Pancreas (tissue), 10 donors: ENCODE data around the gene MACROD1. TPM values are rescaled to one million over a fixed set of nuclear protein-coding genes. Genes with fewer than 3 reads are reported as not detected.

Experiments
- ATAC-seq, 4 donors: fragments of 200-7000 bp; cut with Tn5 transposase; one replicate each; pipeline versions ENCODE4 v1.8.0 to v1.9.1; 2020; ENCODE audit warnings: mild to moderate bottlenecking in 4 of 4, moderate library complexity in 4 of 4
- DNase-seq, 6 donors: peaks; one replicate each; pipeline ENCODE4 v3.0.0-alpha.2; 2020
- FAIRE-seq: peaks from 2 replicates; lab custom pipeline; 2012; peaks lifted over from hg19 to GRCh38; lab: Jason Lieb, UNC
- H3K27ac ChIP-seq, 4 donors: fragments of 200-600 bp; sonication (generic); 1 replicate in 3 of 4; 2 replicates in 1 of 4; pipeline versions ENCODE4 v1.5.0 to v1.8.0; 2020
- H3K27me3 ChIP-seq, 4 donors: fragments of 200-600 bp; one replicate each; pipeline ENCODE4 v1.8.0; 2021
- H3K36me3 ChIP-seq, 3 donors: fragments of 200-600 bp; sonication (generic) in 1 of 3; one replicate each; pipeline versions ENCODE4 v1.5.0 to v1.8.0; 2020 to 2021
- H3K4me1 ChIP-seq, 3 donors: fragments of 200-600 bp; one replicate each; pipeline ENCODE4 v1.8.0; 2021
- H3K4me3 ChIP-seq, 4 donors: fragments of 200-600 bp; sonication (generic) in 2 of 4; one replicate each; pipeline versions ENCODE4 v1.5.0 to v1.8.0; 2020 to 2021
- H3K9me3 ChIP-seq, 4 donors: fragments of 200-600 bp; one replicate each; pipeline ENCODE4 v1.8.0; 2021
- CTCF ChIP-seq, 4 donors: fragments of 200-600 bp; sonication (generic) in 3 of 4; IDR thresholded peaks; one replicate each; pipeline versions ENCODE4 v1.5.0 to v1.8.0; 2021; ENCODE audit warnings: antibody characterized with exemption in 4 of 4
- WGBS, 2 donors: extraction: QIAGEN DNeasy Blood & Tissue Kit; methylation state at CpG; one replicate each; pipeline ENCODE4 v1.1.7; 2013; 5-methylcytosine and 5-hydroxymethylcytosine counted together
- intact Hi-C, 3 donors: fragments of 100-400 bp; cut with DNase I; formaldehyde crosslinking; loops; one replicate each; pipeline versions ENCODE4 v1.11.1 to v1.14.2; 2022
- polyA plus RNA-seq, 2 donors: library from polyadenylated mRNA; stranded (reverse); fragments of 200-250 nt; gene quantifications; one replicate each; pipeline ENCODE4 v1.2.3, GENCODE V29; 2013
- total RNA-seq, 6 donors: library from RNA; stranded (reverse); fragmentation: NEBNext Ultra II Directional in 4 of 6; extraction: Animal tissue kit (Norgen Biotek cat#: 25700) in 4 of 6; gene quantifications; one replicate each; pipeline versions ENCODE4 v1.2.1 to v1.2.4, GENCODE V29; 2021 to 2023
- donor health status: healthy with polysubstance abuse.
- donor health status: DM: no; HTN: no; CAD: no; lungs with moderate emphysema.
- donor health status: DM: no; HTN: no; CAD: no.
- donor health status: control.
- donor health status: control.
- donor health status: Bipolar disorder and iron deficiency.
- donor health status: DM: yes; HTN: yes; CAD: no.
- donor health status: DM: no; HTN: no; CAD: no.
- donor health status: DM: no; HTN: no; CAD: no.
- donor health status: DM: yes; HTN: yes; CAD: no.

Gene MACROD1
- total and polyA plus RNA-seq, 8 donors, result 26.0 to 126 (median 34.8) TPM

- intact Hi-C loops, result loop anchor here in 1 of 3 donors (10.0 kb wide), 1 partner anchor 58 kb away; no protein-coding TSS in a partner anchor
- ATAC-seq, result no peak
- H3K4me1 ChIP-seq, result no peaks in the 10 kb centered on the region
- no peaks in the 10 kb centered on the region for H3K27me3 ChIP-seq
- H3K36me3 ChIP-seq, result no peaks in the 10 kb centered on the region
- TF ChIP-seq CTCF (IDR thresholded peaks at IDR 0.05), result no peak
- no peak overlapping the region for H3K27ac ChIP-seq
- H3K4me3 ChIP-seq, result no peak overlapping the region
- 93 to 97% methylated on average over 16 of the region's 16 CpGs for WGBS, 2 donors
- no peaks in the 10 kb centered on the region for H3K9me3 ChIP-seq
- FAIRE-seq, result no peak
- no peak for DNase-seq
Measured at GRCh38 chr11:64062185-64063039, 103.5 kb downstream of the MACROD1 start.

GRCh38 chr11:64060861-64061444, 105.0 kb downstream of the MACROD1 start:
- ATAC-seq, result peak in 3 of 4 donors; percentile 42 to 57 (median 50)
- Histone ChIP-seq H3K36me3 (no peaks in the 10 kb centered on the region), H3K4me1 (no peaks in the 10 kb centered on the region), H3K9me3 (no peaks in the 10 kb centered on the region), H3K27me3 (no peaks in the 10 kb centered on the region), H3K27ac (no peak overlapping the region), H3K4me3 (peak overlapping the region in 2 of 4 donors; percentile 5 to 27)
- intact Hi-C loops, result loop anchor here in 1 of 3 donors (10.0 kb wide), 1 partner anchor 56 kb away; no protein-coding TSS in a partner anchor
- FAIRE-seq, result no peak
- 31 to 52% methylated on average over 36 to 42 of the region's 42 CpGs for WGBS, 2 donors
- no peak for TF ChIP-seq CTCF (IDR thresholded peaks at IDR 0.05)
- peak in 2 of 6 donors; percentile 62 to 71 for DNase-seq

- WGBS, 2 donors, result 59 to 60% methylated on average over 35 of the region's 35 CpGs
Measured at GRCh38 chr11:64060263-64060860, 105.6 kb downstream of the MACROD1 start.

More at GRCh38 chr11:64060263-64060860, 105.6 kb downstream of the MACROD1 start:
- H3K27ac ChIP-seq, result no peak overlapping the region
- H3K27me3 ChIP-seq, result no peaks in the 10 kb centered on the region
- no peaks in the 10 kb centered on the region for H3K36me3 ChIP-seq
- no peaks in the 10 kb centered on the region for H3K9me3 ChIP-seq
- no peaks in the 10 kb centered on the region for H3K4me1 ChIP-seq
- intact Hi-C loops, result loop anchor here in 1 of 3 donors (10.0 kb wide), 1 partner anchor 56 kb away; no protein-coding TSS in a partner anchor
- no peak for FAIRE-seq
- DNase-seq, result peak in 1 of 6 donors; percentile 42
- H3K4me3 ChIP-seq, result peak overlapping the region in 2 of 4 donors; percentile 5 to 27
- no peak for TF ChIP-seq CTCF (IDR thresholded peaks at IDR 0.05)
- ATAC-seq, result no peak
